ENCODE data around the gene GYG1.

The GYG1 gene

GRCh38 chr3:148990236-148990635, 1.1 kb upstream of the GYG1 start:
- no peak for DNase-seq

- DNase-seq: peak; percentile 11
Observed at GRCh38 chr3:148992027-148992634, 791 bp downstream of the GYG1 start.

GRCh38 chr3:148992635-148993255, 1.4 kb downstream of the GYG1 start:
- no peak for DNase-seq

- DNase-seq: no peak
Observed at GRCh38 chr3:148997623-148998022, 6.3 kb downstream of the GYG1 start.

- DNase-seq: no peak
Observed at GRCh38 chr3:148998297-148998696, 7.0 kb downstream of the GYG1 start.

GRCh38 chr3:148998715-148999423, 7.5 kb downstream of the GYG1 start:
- no peak for DNase-seq

GRCh38 chr3:148999806-149000205, 8.5 kb downstream of the GYG1 start:
- DNase-seq: no peak

- DNase-seq: no peak
Observed at GRCh38 chr3:149000206-149000745, 8.9 kb downstream of the GYG1 start.

GRCh38 chr3:149001727-149002126, 10.4 kb downstream of the GYG1 start:
- DNase-seq: no peak

- DNase-seq: no peak
Observed at GRCh38 chr3:149003653-149004305, 12.4 kb downstream of the GYG1 start.

GRCh38 chr3:149004622-149005021, 13.3 kb downstream of the GYG1 start:
- DNase-seq: no peak

- DNase-seq: no peak
Observed at GRCh38 chr3:149005416-149005815, 14.1 kb downstream of the GYG1 start.

- DNase-seq: no peak
Observed at GRCh38 chr3:149007567-149008257, 16.4 kb downstream of the GYG1 start.

- DNase-seq: no peak
Observed at GRCh38 chr3:149009732-149010131, 18.4 kb downstream of the GYG1 start.

- DNase-seq: no peak
Observed at GRCh38 chr3:149010504-149010951, 19.2 kb downstream of the GYG1 start.

GRCh38 chr3:149010966-149011365, 19.6 kb downstream of the GYG1 start:
- no peak for DNase-seq

- DNase-seq: no peak
Observed at GRCh38 chr3:149011676-149012075, 20.3 kb downstream of the GYG1 start.

- no peak for DNase-seq
Observed at GRCh38 chr3:149013726-149014125, 22.4 kb downstream of the GYG1 start.

- no peak for DNase-seq
Observed at GRCh38 chr3:149015393-149015792, 24.1 kb downstream of the GYG1 start.

- no peak for DNase-seq
Observed at GRCh38 chr3:149016242-149016641, 24.9 kb downstream of the GYG1 start.

GRCh38 chr3:149016669-149017541, 25.6 kb downstream of the GYG1 start:
- DNase-seq: no peak

- no peak for DNase-seq
Observed at GRCh38 chr3:149018247-149018646, 26.9 kb downstream of the GYG1 start.
